Measurements from ENCODE around the gene RGL3. TPM values are rescaled to one million over a fixed set of nuclear protein-coding genes. Genes with fewer than 3 reads are reported as not detected.

Gene RGL3, protein sequence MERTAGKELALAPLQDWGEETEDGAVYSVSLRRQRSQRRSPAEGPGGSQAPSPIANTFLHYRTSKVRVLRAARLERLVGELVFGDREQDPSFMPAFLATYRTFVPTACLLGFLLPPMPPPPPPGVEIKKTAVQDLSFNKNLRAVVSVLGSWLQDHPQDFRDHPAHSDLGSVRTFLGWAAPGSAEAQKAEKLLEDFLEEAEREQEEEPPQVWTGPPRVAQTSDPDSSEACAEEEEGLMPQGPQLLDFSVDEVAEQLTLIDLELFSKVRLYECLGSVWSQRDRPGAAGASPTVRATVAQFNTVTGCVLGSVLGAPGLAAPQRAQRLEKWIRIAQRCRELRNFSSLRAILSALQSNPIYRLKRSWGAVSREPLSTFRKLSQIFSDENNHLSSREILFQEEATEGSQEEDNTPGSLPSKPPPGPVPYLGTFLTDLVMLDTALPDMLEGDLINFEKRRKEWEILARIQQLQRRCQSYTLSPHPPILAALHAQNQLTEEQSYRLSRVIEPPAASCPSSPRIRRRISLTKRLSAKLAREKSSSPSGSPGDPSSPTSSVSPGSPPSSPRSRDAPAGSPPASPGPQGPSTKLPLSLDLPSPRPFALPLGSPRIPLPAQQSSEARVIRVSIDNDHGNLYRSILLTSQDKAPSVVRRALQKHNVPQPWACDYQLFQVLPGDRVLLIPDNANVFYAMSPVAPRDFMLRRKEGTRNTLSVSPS
- 1.7 to 2.7 TPM (median 2.2 TPM) in 5 replicates for total RNA-seq (2022; extraction: Qiagen RNA extraction; ENCODE audit: low read depth)

DNA sequence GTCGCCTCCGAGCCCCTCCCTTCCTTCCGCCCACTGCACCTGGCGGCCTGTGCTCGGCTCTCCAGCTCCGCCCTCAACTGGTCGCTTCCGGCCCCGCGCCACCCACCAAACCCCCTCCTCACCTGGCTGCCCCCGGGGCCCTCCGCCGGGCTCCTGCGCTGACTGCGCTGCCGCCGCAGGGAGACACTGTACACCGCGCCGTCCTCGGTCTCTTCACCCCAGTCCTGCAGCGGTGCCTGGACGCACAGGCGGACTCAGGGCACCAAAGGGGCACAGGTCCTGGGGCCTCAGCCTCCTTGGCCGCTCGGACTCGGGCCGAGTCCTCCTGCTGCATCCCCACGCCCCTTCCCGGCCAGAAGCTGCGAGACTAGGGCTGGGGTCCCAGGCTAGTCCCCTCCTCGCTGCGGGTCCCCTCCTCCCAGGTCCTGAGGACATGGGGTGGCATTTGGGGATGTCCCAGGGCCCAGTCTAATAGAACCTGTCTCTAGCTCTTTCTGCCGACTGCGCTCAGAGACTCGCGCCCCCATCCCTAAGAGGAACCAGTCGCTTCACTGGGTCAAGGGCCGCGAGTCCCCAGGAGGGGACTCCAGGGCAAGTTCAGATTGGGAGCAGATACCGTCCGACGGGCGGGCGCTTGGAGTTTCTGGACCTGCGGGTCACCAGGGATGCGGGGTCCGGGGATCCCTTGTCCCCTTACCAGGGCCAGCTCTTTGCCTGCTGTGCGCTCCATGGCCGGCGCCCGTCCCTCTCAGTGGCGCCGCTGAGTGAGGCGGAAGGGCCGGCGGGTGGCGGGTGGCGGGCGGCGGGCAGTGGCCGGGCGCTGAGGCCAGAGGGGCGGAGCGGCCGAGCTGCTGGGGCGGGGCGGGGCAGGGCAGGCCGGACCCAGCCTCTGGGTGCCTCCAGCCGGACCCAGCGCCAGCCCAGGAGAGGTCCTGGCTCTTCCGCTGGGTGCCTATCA is at the start of gene RGL3:
TSS of gene RGL3 (minus strand) at position 766 of the 958 bp plus-strand sequence. CDS start at position 730, 36 bp downstream.

DNA sequence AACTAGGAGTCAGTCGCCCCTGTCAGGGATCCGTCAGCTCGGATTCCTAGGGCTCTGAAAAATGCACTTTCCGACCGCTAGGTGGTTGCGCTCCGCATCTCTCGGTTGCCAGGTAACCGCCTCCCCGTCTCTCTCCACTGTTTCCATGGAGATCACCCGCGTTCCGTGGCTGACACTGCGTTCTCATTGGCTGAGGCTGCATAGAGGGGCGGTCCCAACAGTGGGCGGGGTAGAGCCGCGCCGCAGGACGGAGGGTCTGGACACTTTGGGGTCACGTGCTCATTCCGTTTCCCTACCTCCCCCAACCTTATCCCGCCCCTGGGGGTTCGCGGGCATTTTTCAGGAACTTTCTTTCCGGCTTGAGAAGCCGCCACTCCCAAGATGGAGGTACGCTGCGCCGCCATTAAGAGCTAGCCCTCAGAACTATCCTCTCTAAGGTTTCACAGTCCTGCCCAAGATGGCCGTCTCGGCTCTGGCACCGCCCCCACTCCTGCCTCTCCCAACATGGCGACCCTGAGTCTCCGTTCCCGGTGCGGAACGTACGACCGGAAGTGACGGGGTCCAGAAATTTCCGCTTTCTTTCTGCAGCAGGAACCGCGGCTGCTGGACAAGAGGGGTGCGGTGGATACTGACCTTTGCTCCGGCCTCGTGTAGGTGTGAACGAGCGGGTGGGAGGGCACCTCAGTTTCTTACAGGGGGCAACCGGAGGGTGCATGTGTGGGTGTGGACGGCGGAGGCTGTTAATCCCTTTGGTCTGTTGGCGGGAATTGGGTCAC is 16.1 kb upstream of the RGL3 start, which contains the start of the genes ODAD3 and PRKCSH:
TSS of gene ODAD3 (minus strand) at position 65 of the 776 bp plus-strand sequence. CDS start 105 bp downstream, outside the sequence.
TSS of gene PRKCSH (plus strand) at position 579 of the 776 bp plus-strand sequence. CDS start 483 bp downstream, outside the sequence.

DNA sequence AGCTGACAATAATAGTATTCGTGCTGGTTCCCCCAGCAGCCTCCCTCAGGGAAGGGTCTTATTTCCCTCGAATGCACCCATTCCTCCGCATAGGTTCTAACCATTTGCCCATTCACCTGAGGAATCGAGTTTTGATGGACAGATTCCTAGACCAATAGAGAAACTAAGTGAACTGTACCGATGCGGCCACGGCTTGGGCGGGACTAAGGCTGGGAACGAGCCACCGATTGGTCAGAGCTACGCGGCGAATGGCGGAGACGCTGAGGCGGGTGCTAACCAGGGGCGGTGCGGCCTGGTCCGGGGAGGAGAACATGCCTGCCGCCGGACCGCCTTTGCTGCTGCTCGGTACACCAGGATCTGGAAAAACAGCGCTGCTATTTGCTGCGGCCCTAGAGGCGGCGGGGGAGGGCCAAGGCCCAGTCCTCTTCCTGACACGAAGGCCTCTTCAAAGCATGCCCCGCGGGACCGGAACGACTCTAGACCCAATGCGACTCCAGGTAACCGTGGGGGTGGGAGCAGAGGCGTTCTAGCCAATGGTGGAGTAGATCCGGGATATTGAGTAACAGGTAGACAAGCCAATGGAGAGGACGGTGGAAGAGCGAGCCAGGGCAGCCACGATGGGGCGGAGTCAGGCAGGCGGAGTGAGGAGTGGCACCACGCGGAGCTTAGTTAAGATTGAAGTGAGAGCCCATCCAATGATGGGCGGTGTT is 44.5 kb downstream of the RGL3 start, which contains the start of gene SWSAP1:
TSS of gene SWSAP1 (plus strand) at position 234 of the 710 bp plus-strand sequence. CDS start at position 249, 15 bp downstream.

DNA sequence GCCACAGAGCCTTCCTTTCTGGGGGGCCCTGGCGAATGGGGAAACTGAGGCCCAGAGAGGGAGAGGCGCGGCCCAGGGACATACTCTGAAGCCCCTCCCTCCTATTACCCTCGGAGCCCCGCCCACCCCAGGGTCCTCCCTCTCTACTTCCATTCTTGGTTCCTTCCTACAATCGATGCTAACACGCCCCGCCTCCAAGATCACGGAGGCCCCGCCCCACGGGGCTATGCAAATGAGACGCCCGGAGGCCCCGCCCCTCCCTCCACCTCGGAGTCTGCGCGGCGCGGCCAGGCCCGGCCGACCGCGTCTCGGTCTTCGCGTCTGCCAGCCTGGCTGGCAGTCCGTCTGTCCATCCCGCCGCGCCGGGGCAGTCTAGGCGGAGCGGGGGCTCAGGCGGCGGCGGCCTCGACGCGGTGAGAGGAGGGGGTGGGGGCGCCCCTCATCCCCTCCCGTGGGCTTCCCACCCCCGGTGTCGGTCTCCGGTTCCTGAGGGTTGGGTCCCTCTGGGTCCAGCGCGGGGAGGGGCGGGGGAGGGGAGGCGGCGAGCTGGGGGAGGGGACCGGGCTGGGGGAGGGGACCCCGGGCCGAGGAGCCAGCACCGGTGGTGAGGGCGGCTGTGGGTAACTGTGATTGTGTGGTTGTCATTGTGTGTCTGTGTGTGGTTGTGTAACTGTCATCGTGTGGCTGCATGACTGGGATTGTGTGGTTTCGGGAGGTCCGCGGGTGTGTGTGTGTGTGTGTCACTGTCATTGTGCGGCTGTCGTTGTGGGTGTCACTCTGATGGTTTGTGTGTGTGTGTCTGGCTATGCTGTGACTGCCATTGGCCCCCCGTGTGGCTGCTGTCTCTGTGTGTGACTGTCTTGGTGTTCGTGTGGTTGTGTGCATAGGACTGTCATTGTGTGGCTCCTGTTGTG is 63.7 kb downstream of the RGL3 start, which contains the start of gene PLPPR2:
TSS of gene PLPPR2 (plus strand) at position 273 of the 914 bp plus-strand sequence. CDS start 2,242 bp downstream, outside the sequence.

DNA sequence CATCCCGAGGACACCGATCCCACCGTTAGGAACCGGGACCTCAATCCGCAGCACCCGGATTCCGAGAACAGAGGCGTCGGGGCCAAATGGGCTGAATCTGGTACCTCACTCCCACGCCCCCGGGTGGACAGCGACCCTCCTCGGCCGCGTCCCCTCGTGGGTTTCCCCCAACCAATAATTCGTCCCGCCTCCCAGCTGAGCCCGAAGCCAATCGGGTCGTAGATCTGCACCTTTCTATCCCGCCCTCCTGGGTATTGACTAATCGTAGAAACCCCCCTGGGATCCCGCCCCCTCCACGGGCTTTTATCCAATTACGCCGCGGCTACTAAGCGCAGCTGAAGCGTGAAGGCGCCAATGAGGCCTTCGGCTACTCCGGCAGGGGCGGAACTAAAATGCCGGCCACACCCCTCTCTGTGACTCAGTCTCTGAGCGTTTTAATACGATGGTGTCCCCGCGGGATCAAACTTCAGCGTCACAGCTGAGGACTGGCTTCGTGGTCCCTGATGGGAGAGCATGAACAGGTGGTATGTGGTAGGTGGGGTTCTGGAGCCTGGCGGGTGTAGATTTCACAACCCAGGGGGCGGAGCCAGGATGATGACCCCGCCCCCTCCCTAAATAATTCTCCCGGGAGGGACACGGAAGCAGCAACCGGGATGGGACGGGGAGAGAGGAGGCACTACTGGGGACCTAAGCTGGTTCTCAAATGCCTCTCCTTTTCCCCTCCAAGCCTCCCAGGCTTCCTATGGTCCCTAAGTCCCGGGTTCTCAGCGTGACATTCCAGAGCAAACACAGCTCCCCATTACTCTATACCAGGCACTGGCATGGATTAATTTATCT is 72.8 kb downstream of the RGL3 start, which contains the start of the genes CCDC159 and TMEM205:
TSS of gene CCDC159 (plus strand) at position 416 of the 837 bp plus-strand sequence. CDS start at position 504, 88 bp downstream.
TSS of gene TMEM205 (minus strand) at position 165 of the 837 bp plus-strand sequence. CDS start 649 bp downstream, outside the sequence.

Other genes starting within 250 kb of the RGL3 start
- 34.6 to 59.3 TPM (median 46.8 TPM) in 5 replicates for gene KANK2, start 221.8 kb downstream of the RGL3 start, total RNA-seq (2022; extraction: Qiagen RNA extraction; ENCODE audit: low read depth)
- not detected in 5 replicates for gene ANGPTL8, start 179.7 kb downstream of the RGL3 start, total RNA-seq (2022; extraction: Qiagen RNA extraction; ENCODE audit: low read depth)
- 5.3 to 11.8 TPM (median 9.6 TPM) in 5 replicates for gene DOCK6, start 156.8 kb downstream of the RGL3 start, total RNA-seq (2022; extraction: Qiagen RNA extraction; ENCODE audit: low read depth)
- gene TSPAN16, start 123.2 kb downstream of the RGL3 start, total RNA-seq (2022; extraction: Qiagen RNA extraction; ENCODE audit: low read depth): not detected in 5 replicates
- 3.2 to 4.8 TPM (median 3.7 TPM) in 5 replicates for gene RAB3D, start 79.7 kb downstream of the RGL3 start, total RNA-seq (2022; extraction: Qiagen RNA extraction; ENCODE audit: low read depth)
- 85.8 to 127 TPM (median 117 TPM) in 5 replicates for gene TMEM205, start 73.0 kb downstream of the RGL3 start, total RNA-seq (2022; extraction: Qiagen RNA extraction; ENCODE audit: low read depth)
- gene CCDC159, start 72.8 kb downstream of the RGL3 start, total RNA-seq (2022; extraction: Qiagen RNA extraction; ENCODE audit: low read depth): 2.5 to 5.1 TPM (median 4.9 TPM) in 5 replicates
- gene PLPPR2, start 63.9 kb downstream of the RGL3 start, total RNA-seq (2022; extraction: Qiagen RNA extraction; ENCODE audit: low read depth): 5.8 to 10.6 TPM (median 9.4 TPM) in 5 replicates
- gene SWSAP1, start 44.6 kb downstream of the RGL3 start, total RNA-seq (2022; extraction: Qiagen RNA extraction; ENCODE audit: low read depth): 1.1 to 2.5 TPM (median 2.1 TPM) in 5 replicates
- gene EPOR, start 35.0 kb downstream of the RGL3 start, total RNA-seq (2022; extraction: Qiagen RNA extraction; ENCODE audit: low read depth): 2.7 to 6.1 TPM (median 4.9 TPM) in 5 replicates
- 1.1 to 2.1 TPM (median 1.3 TPM) in 5 replicates for gene ODAD3, start 15.8 kb upstream of the RGL3 start, total RNA-seq (2022; extraction: Qiagen RNA extraction; ENCODE audit: low read depth)
- 216 to 282 TPM (median 266 TPM) in 5 replicates for gene PRKCSH, start 16.3 kb upstream of the RGL3 start, total RNA-seq (2022; extraction: Qiagen RNA extraction; ENCODE audit: low read depth)
- 0.05 to 0.19 TPM (median 0.13 TPM) in 3 of 5 replicates, not detected in the others for gene ELAVL3, start 61.7 kb upstream of the RGL3 start, total RNA-seq (2022; extraction: Qiagen RNA extraction; ENCODE audit: low read depth)
- gene ZNF653, start 86.5 kb upstream of the RGL3 start, total RNA-seq (2022; extraction: Qiagen RNA extraction; ENCODE audit: low read depth): 2.8 to 4.9 TPM (median 4.0 TPM) in 5 replicates
- gene ECSIT, start 109.8 kb upstream of the RGL3 start, total RNA-seq (2022; extraction: Qiagen RNA extraction; ENCODE audit: low read depth): 22.5 to 35.8 TPM (median 34.6 TPM) in 5 replicates
- 0.17 to 0.68 TPM (median 0.42 TPM) in 5 replicates for gene CNN1, start 119.5 kb upstream of the RGL3 start, total RNA-seq (2022; extraction: Qiagen RNA extraction; ENCODE audit: low read depth)
- gene ELOF1, start 139.9 kb upstream of the RGL3 start, total RNA-seq (2022; extraction: Qiagen RNA extraction; ENCODE audit: low read depth): 84.5 to 121 TPM (median 104 TPM) in 5 replicates
- gene ACP5, start 158.3 kb upstream of the RGL3 start, total RNA-seq (2022; extraction: Qiagen RNA extraction; ENCODE audit: low read depth): 0.41 TPM in 1 of 5 replicates, not detected in the others
- gene ZNF627, start 178.2 kb upstream of the RGL3 start, total RNA-seq (2022; extraction: Qiagen RNA extraction; ENCODE audit: low read depth): 3.4 to 5.5 TPM (median 3.6 TPM) in 5 replicates